Measurements from ENCODE around the gene RGS2.

DNA sequence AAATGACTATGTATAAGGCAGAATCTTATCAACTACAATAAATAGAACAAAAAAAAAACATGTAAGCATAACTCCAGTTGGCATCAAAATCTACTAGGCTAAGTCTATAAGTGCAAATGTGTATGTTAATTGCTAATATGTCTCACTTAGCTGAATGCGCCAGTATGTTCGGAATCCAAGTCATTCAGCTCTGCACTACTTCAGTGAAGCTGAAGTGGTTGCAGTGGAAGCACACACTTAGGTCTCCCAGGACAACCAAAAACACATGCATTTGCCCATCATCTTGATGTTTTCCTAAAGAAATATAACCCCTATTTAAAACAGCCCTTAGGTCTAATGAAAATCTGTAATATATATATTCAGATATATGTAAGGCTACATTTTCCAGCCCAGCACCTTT is 41.0 kb upstream of the RGS2 start:
- TF ChIP-seq, protein P1, sequence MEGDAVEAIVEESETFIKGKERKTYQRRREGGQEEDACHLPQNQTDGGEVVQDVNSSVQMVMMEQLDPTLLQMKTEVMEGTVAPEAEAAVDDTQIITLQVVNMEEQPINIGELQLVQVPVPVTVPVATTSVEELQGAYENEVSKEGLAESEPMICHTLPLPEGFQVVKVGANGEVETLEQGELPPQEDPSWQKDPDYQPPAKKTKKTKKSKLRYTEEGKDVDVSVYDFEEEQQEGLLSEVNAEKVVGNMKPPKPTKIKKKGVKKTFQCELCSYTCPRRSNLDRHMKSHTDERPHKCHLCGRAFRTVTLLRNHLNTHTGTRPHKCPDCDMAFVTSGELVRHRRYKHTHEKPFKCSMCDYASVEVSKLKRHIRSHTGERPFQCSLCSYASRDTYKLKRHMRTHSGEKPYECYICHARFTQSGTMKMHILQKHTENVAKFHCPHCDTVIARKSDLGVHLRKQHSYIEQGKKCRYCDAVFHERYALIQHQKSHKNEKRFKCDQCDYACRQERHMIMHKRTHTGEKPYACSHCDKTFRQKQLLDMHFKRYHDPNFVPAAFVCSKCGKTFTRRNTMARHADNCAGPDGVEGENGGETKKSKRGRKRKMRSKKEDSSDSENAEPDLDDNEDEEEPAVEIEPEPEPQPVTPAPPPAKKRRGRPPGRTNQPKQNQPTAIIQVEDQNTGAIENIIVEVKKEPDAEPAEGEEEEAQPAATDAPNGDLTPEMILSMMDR (IDR thresholded peaks at IDR 0.05; ENCODE audit: poor library complexity) = no peak
- TF ChIP-seq EZH2 (IDR thresholded peaks at IDR 0.05; ENCODE audit: borderline replicate concordance) (no peak), EZH2phosphoT487 (IDR thresholded peaks at IDR 0.05; ENCODE audit: low read depth, severe bottlenecking, unreplicated experiment) (no peak)

Data from hepatocyte (in vitro differentiated cells).